IMR-90 (cell line): ENCODE measurements around the gene LRRC4C. TPM values are rescaled to one million over a fixed set of nuclear protein-coding genes. Genes with fewer than 3 reads are reported as not detected.

ENCODE experiments used
- ATAC-seq: fragments of 200-7000 bp; cut with Tn5 transposase; 2 replicates; pipeline ENCODE4 v1.9.1; 2020; ENCODE audit warnings: low read depth, mild to moderate bottlenecking, moderate library complexity
- BruUV-seq: library from RNA; stranded (reverse); fragments of 400-500 nt; replicated peaks from 2 replicates; lab custom pipeline; 2021; lab: Mats Ljungman, UMichigan
- CTCF ChIA-PET: fragments of 300-600 bp; formaldehyde crosslinking; extraction: SDS; loops from one replicate; lab custom pipeline; 2021; ENCODE audit warnings: antibody characterized with exemption; lab: Yijun Ruan, JAX
- POLR2A ChIA-PET: fragments of 300-600 bp; sonication (Branson Sonifier 250); formaldehyde crosslinking; loops from one replicate; lab custom pipeline; 2022; ENCODE audit warnings: antibody characterized with exemption; ENCODE audit not compliant: unreplicated experiment; lab: Charles Lee
- DNase-seq: peaks from one replicate; pipeline ENCODE4 v3.0.0; 2013
- H2AFZ ChIP-seq: replicated peaks from 2 replicates; pipeline ENCODE3; 2013; ENCODE audit warnings: low read length, mild to moderate bottlenecking; ENCODE audit not compliant: poor library complexity
- H2AK5ac ChIP-seq: 2 replicates; pipeline ENCODE4 v1.6.1; 2013; ENCODE audit warnings: low read depth, low read length, inconsistent platforms
- H2AK9ac ChIP-seq: replicated peaks from 2 replicates; pipeline ENCODE3; 2013; ENCODE audit warnings: mild to moderate bottlenecking, low read depth, low read length, moderate library complexity; ENCODE audit not compliant: poor library complexity
- H2BK120ac ChIP-seq: 2 replicates; pipeline ENCODE4 v1.6.1; 2013; ENCODE audit warnings: low read depth, low read length, inconsistent platforms
- H2BK15ac ChIP-seq: 3 replicates; pipeline ENCODE4 v1.6.1; 2013; ENCODE audit warnings: low read depth, low read length, inconsistent platforms
- H2BK20ac ChIP-seq: 2 replicates; pipeline ENCODE4 v1.6.1; 2013; ENCODE audit warnings: low read depth, mild to moderate bottlenecking, inconsistent platforms, low read length, moderate library complexity
- H2BK5ac ChIP-seq: 2 replicates; pipeline ENCODE4 v1.6.1; 2013; ENCODE audit warnings: mild to moderate bottlenecking, low read depth, low read length, inconsistent platforms; ENCODE audit not compliant: poor library complexity, severe bottlenecking
- H3K14ac ChIP-seq: replicated peaks from 2 replicates; pipeline ENCODE4 v1.6.1; 2013; ENCODE audit warnings: low read depth, low read length, inconsistent platforms
- H3K18ac ChIP-seq: 2 replicates; pipeline ENCODE4 v1.6.1; 2013; ENCODE audit warnings: low read depth, low read length, control low read depth
- H3K23ac ChIP-seq: 2 replicates; pipeline ENCODE4 v1.6.1; 2013; ENCODE audit warnings: low read depth, low read length, inconsistent platforms
- H3K27ac ChIP-seq: 2 replicates; pipeline ENCODE4 v1.5.1; 2013; ENCODE audit warnings: mild to moderate bottlenecking, control low read depth, low read length; ENCODE audit not compliant: insufficient read depth
- H3K27me3 ChIP-seq: 2 replicates; pipeline ENCODE4 v1.6.1; 2013; ENCODE audit warnings: low read length; ENCODE audit not compliant: control insufficient read depth, insufficient read depth
- H3K36me3 ChIP-seq: 2 replicates; pipeline ENCODE4 v1.6.1; 2013; ENCODE audit warnings: low read length, mixed read lengths; ENCODE audit not compliant: control insufficient read depth, insufficient read depth
- H3K4ac ChIP-seq: 2 replicates; pipeline ENCODE4 v1.6.1; 2013; ENCODE audit warnings: low read depth, low read length, inconsistent platforms
- H3K4me1 ChIP-seq: 2 replicates; pipeline ENCODE4 v1.6.1; 2013; ENCODE audit warnings: low read length, mixed read lengths; ENCODE audit not compliant: control insufficient read depth, insufficient read depth
- H3K4me2 ChIP-seq: 2 replicates; pipeline ENCODE4 v1.6.1; 2013; ENCODE audit warnings: low read depth, mild to moderate bottlenecking, control low read depth, low read length, moderate library complexity
- H3K4me3 ChIP-seq: 2 replicates; pipeline ENCODE4 v1.5.1; 2013; ENCODE audit warnings: low read depth, mild to moderate bottlenecking, control low read depth, low read length, moderate library complexity; ENCODE audit not compliant: insufficient read depth
- H3K56ac ChIP-seq: 2 replicates; pipeline ENCODE4 v1.6.1; 2013; ENCODE audit warnings: low read length, inconsistent platforms; ENCODE audit not compliant: insufficient read depth; ENCODE audit errors: extremely low read depth
- H3K79me1 ChIP-seq, 2 experiments: 2 replicates each; pipeline ENCODE4 v1.6.1; 2013; ENCODE audit warnings: low read length in 2 of 2, inconsistent platforms in 1 of 2, low read depth in 1 of 2
- H3K9ac ChIP-seq: 2 replicates; pipeline ENCODE4 v1.6.1; 2013; ENCODE audit warnings: low read depth, low read length, control low read depth
- H3K9me1 ChIP-seq: 2 replicates; pipeline ENCODE4 v1.6.1; 2013; ENCODE audit warnings: low read length, inconsistent platforms; ENCODE audit not compliant: insufficient read depth
- H3K9me3 ChIP-seq: 2 replicates; pipeline ENCODE4 v1.6.1; 2013; ENCODE audit warnings: low read length; ENCODE audit not compliant: control insufficient read depth, insufficient read depth
- H4K20me1 ChIP-seq: 2 replicates; pipeline ENCODE4 v1.6.1; 2013; ENCODE audit warnings: low read length, inconsistent platforms; ENCODE audit not compliant: insufficient read depth
- H4K5ac ChIP-seq: 2 replicates; pipeline ENCODE4 v1.6.1; 2013; ENCODE audit warnings: mild to moderate bottlenecking, low read depth, low read length, control low read depth
- H4K8ac ChIP-seq, 2 experiments: 2 replicates each; pipeline ENCODE4 v1.6.1; 2013; ENCODE audit warnings: low read depth in 2 of 2, low read length in 2 of 2, control low read depth in 1 of 2, inconsistent platforms in 1 of 2
- H4K91ac ChIP-seq: 2 replicates; pipeline ENCODE4 v1.6.1; 2013; ENCODE audit warnings: low read depth, low read length, inconsistent platforms; ENCODE audit not compliant: insufficient read depth
- BHLHE40 ChIP-seq: fragments of 150-350 bp; IDR thresholded peaks from 2 replicates; pipeline ENCODE4 v1.6.1; 2016; ENCODE audit warnings: mild to moderate bottlenecking, low read depth, low read length
- CEBPB ChIP-seq: IDR thresholded peaks from 2 replicates; pipeline ENCODE4 v1.6.1; 2012; ENCODE audit warnings: low read depth, low read length, improper control_type of control experiment
- CTCF ChIP-seq: conservative IDR thresholded peaks from 2 replicates; pipeline ENCODE4 v1.5.1; 2012; ENCODE audit warnings: mild to moderate bottlenecking, low read depth, low read length, improper control_type of control experiment
- FOS ChIP-seq: fragments of 150-350 bp; IDR thresholded peaks from 2 replicates; pipeline ENCODE4 v1.6.1; 2016; ENCODE audit warnings: low read depth, low read length
- MAFK ChIP-seq: IDR thresholded peaks from 2 replicates; pipeline ENCODE4 v1.6.1; 2012; ENCODE audit warnings: low read depth, low read length, improper control_type of control experiment
- MAZ ChIP-seq: IDR thresholded peaks from 2 replicates; pipeline ENCODE4 v1.6.1; 2012; ENCODE audit warnings: low read depth, mild to moderate bottlenecking, low read length, improper control_type of control experiment, moderate library complexity, borderline replicate concordance
- MXI1 ChIP-seq: IDR thresholded peaks from 2 replicates; pipeline ENCODE4 v1.6.1; 2012; ENCODE audit warnings: low read depth, mild to moderate bottlenecking, low read length, moderate library complexity, borderline replicate concordance
- NFE2L2 ChIP-seq: fragments of 150-350 bp; IDR thresholded peaks from 2 replicates; pipeline ENCODE4 v1.6.1; 2016; ENCODE audit warnings: low read depth, mild to moderate bottlenecking, low read length
- POLR2A ChIP-seq: IDR thresholded peaks from 2 replicates; pipeline ENCODE4 v1.6.1; 2012; ENCODE audit warnings: mild to moderate bottlenecking, low read depth, low read length
- RAD21 ChIP-seq: IDR thresholded peaks from 2 replicates; pipeline ENCODE4 v1.6.1; 2012; ENCODE audit warnings: low read length, improper control_type of control experiment
- RCOR1 ChIP-seq: IDR thresholded peaks from 2 replicates; pipeline ENCODE4 v1.6.1; 2012; ENCODE audit warnings: mild to moderate bottlenecking, low read length, improper control_type of control experiment; ENCODE audit not compliant: insufficient replicate concordance
- RFX5 ChIP-seq: IDR thresholded peaks from 2 replicates; pipeline ENCODE4 v1.8.0; 2012; ENCODE audit warnings: low read depth, mild to moderate bottlenecking, low read length, moderate library complexity
- SMC3 ChIP-seq: fragments of 150-350 bp; IDR thresholded peaks from 2 replicates; pipeline ENCODE4 v1.6.1; 2016; ENCODE audit warnings: low read depth, mild to moderate bottlenecking, antibody characterized with exemption, low read length, moderate library complexity
- USF2 ChIP-seq: fragments of 150-350 bp; IDR thresholded peaks from 2 replicates; pipeline ENCODE4 v1.6.1; 2017; ENCODE audit warnings: mild to moderate bottlenecking, antibody characterized with exemption, low read length, low read depth
- WGBS, 2 experiments: methylation state at CpG; one replicate each; pipeline versions ENCODE4 v1.1.5 to v1.1.7; 2013; ENCODE audit warnings: missing lambda C conversion rate in 2 of 2; ENCODE audit not compliant: insufficient read length in 1 of 2; ENCODE audit errors: extremely low coverage in 2 of 2; 5-methylcytosine and 5-hydroxymethylcytosine counted together
- dilution Hi-C: fragments of 300-500 bp; cut with HindIII; formaldehyde crosslinking; loops from one replicate; pipeline ENCODE4 v1.14.3; 2018; ENCODE audit warnings: low sequenced_read_pairs; ENCODE audit not compliant: unreplicated experiment
- in situ Hi-C: fragments of 300-500 bp; cut with MboI; formaldehyde crosslinking; loops from 3 replicates; pipeline ENCODE4 v1.14.3; 2019; ENCODE audit warnings: low sequenced_read_pairs, inconsistent platforms, mixed read lengths
- intact Hi-C: fragments of 100-400 bp; cut with micrococcal nuclease; formaldehyde crosslinking; loops from 2 replicates; pipeline ENCODE4 v1.10.0; 2022
- polyA plus RNA-seq, 3 experiments: library from polyadenylated mRNA; depleted of rRNA; stranded (reverse); fragments of >200 nt; gene quantifications; 2 replicates each; pipeline ENCODE4 v1.2.3, GENCODE V29; 2012; ENCODE audit warnings: low replicate concordance in 1 of 3
- total RNA-seq: library from RNA; depleted of rRNA; stranded (reverse); fragments of >200 nt; gene quantifications from 2 replicates; pipeline ENCODE4 v1.2.3, GENCODE V29; 2012

The LRRC4C gene
- total and polyA plus RNA-seq, 2 of the 4 experiments (the other 2 are of a cell fraction), result under 0.01 to 0.03 TPM

GRCh38 chr11:40328890-40329614 is 1130.4 kb downstream of the LRRC4C start (continued):
- TF ChIP-seq NFE2L2 (peak; percentile 73), MAZ (peak; percentile 76; the same call in 1 of the 2 replicates), RAD21 (0 out of 2 replicates have a peak, but pooled peaks have one; percentile 5)

- Histone ChIP-seq H3K4ac (no peak overlapping the region), H3K4me1 (0 out of 2 replicates have a peak, but pooled peaks cover 2% of the 10 kb centered on the region), H3K9ac (no peak overlapping the region), H3K9me1 (no peaks in the 10 kb centered on the region), H2AK9ac (no peak overlapping the region), H4K91ac (no peak overlapping the region), H4K20me1 (no peaks in the 10 kb centered on the region), H4K5ac (no peak overlapping the region), H2BK5ac (no peak overlapping the region), H3K9me3 (no peaks in the 10 kb centered on the region), H3K14ac (no peak overlapping the region), H3K36me3 (no peaks in the 10 kb centered on the region), H3K79me1 (no peaks in the 10 kb centered on the region), H2BK15ac (no peak overlapping the region), H2BK20ac (no peak overlapping the region), H2AFZ (no peak overlapping the region), H3K4me2 (no peak overlapping the region), H3K4me3 (no peak overlapping the region), H3K23ac (no peak overlapping the region), H2BK120ac (no peak overlapping the region), H3K56ac (no peak overlapping the region), H3K27me3 (no peaks in the 10 kb centered on the region), H4K8ac (no peak overlapping the region), H2AK5ac (no peak overlapping the region), H3K18ac (no peak overlapping the region), H3K27ac (no peak overlapping the region)
- ATAC-seq (no peak), DNase-seq (no peak)
- WGBS, 2 experiments, result no CpG with 5 or more reads among the region's 3 CpGs
- no TSS peak for BruUV-seq
- ChIA-PET POLR2A (no interaction called here), CTCF (interaction anchor here (0.6 kb wide), 1 partner anchor 119 kb away, joined by 4 read pairs; no protein-coding TSS in a partner anchor)
- dilution Hi-C loops (no loop called here), intact Hi-C loops (no loop called here), in situ Hi-C loops (loop anchor here (25.0 kb wide), 1 partner anchor 889 kb away; no protein-coding TSS in a partner anchor)
- TF ChIP-seq CEBPB (no peak), RAD21 (no peak), NFE2L2 (no peak), SMC3 (no peak), CTCF (no peak), BHLHE40 (no peak), MAFK (no peak), FOS (no peak), RCOR1 (no peak), POLR2A (no peak), RFX5 (no peak), MAZ (no peak), MXI1 (no peak), USF2 (no peak)
Observed at GRCh38 chr11:40323241-40323640, 1136.2 kb downstream of the LRRC4C start.
